HUES48 (cell line): ENCODE data around the gene SHH.

Source experiments
- H3K27ac ChIP-seq: one replicate; pipeline ENCODE4 v1.7.0; 2013; ENCODE audit warnings: low read depth, low read length, inconsistent platforms
- H3K27me3 ChIP-seq: 2 replicates; pipeline ENCODE4 v1.6.1; 2013; ENCODE audit warnings: mild to moderate bottlenecking, low read length; ENCODE audit not compliant: control insufficient read depth, insufficient read depth
- H3K36me3 ChIP-seq: 2 replicates; pipeline ENCODE4 v1.6.1; 2013; ENCODE audit warnings: low read length; ENCODE audit not compliant: control insufficient read depth, insufficient read depth
- H3K4me1 ChIP-seq: 2 replicates; pipeline ENCODE4 v1.6.1; 2013; ENCODE audit warnings: mild to moderate bottlenecking, low read length; ENCODE audit not compliant: control insufficient read depth, insufficient read depth
- H3K4me3 ChIP-seq: 2 replicates; pipeline ENCODE4 v1.5.1; 2013; ENCODE audit warnings: mild to moderate bottlenecking, low read depth, low read length
- H3K9ac ChIP-seq: 2 replicates; pipeline ENCODE4 v1.6.1; 2013; ENCODE audit warnings: mild to moderate bottlenecking, low read depth, low read length, moderate library complexity
- H3K9me3 ChIP-seq: 2 replicates; pipeline ENCODE4 v1.6.1; 2013; ENCODE audit warnings: low read length; ENCODE audit not compliant: control insufficient read depth, insufficient read depth

The SHH gene

DNA sequence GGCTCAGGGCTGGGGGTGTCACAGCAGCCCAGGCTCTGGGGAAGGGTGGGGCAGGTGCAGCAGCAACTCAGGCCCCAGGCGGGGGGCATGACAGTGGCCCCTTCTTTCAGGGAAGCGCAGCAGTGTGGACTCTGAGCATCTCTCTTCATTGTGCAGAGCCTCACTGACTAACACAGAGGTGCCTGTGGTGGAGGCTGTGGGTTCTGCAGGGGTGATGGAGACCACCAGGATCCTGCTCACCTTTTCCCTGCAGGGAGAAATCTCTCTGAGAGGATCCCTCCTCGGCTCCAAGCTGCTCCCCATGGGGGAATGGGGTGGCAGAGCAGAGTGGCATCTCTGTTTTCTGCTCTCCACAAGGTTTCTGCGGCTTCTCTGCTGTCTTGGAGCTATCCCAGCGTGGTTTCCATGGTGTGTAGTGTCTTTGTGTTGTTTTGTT, 37.8 kb upstream of the SHH start:
- H3K36me3 ChIP-seq: no peaks in the 10 kb centered on the region
- H3K9me3 ChIP-seq: no peaks in the 10 kb centered on the region
- no peaks in the 10 kb centered on the region for H3K27me3 ChIP-seq
- H3K27ac ChIP-seq: no peak overlapping the region
- no peak overlapping the region for H3K9ac ChIP-seq
- no peak overlapping the region for H3K4me3 ChIP-seq
- no peaks in the 10 kb centered on the region for H3K4me1 ChIP-seq

DNA sequence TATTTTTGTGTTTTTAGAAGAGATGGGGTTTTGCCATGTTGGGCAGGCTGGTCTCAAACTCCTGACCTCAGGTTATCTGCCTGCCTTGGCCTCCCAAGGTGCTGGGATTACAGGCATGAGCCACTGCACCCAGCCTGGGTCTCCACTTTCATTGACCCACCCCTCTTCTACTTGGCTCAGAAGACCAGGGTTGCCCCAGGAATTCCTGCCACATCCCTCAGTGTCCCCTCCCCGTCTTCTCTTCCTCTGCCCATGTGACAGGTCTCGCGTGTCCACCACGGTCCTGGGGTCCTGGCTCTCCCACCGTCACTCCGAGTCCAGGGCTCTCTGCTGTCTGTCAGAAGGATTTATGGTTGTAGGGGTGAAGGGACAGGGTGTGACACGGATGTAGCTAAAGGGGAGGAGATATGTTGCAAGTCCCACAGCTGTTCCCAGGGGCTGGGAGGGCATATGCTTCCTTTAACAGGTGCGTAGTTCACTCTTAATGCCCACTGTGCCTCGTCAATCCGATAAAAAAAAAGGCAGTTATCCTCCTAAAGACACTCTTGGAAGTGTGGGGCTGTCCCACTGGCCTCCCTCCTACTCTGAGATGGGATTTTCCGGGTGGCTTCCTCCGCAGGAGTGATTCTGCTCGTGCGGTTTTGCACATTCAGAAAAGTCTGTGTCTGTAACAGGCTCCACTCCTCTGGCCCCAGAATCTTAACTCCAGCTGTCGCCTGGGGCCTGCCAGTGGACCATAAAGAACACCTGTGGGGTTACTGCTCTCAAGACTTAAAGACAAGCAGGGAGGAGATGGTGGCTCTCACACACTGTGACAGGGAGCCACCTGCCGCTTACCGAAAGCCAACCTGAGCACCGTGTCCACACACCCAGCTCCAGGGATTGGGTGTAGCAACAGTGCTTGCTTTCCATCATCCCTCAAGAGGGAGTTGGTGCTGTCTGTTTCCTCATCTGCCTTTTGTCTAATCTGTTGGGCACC, 36.7 kb upstream of the SHH start:
- Histone ChIP-seq H3K4me1 (no peaks in the 10 kb centered on the region), H3K27me3 (no peaks in the 10 kb centered on the region), H3K9ac (no peak overlapping the region), H3K27ac (no peak overlapping the region), H3K9me3 (no peaks in the 10 kb centered on the region), H3K36me3 (no peaks in the 10 kb centered on the region), H3K4me3 (no peak overlapping the region)

GRCh38 chr7:155847821-155848435, 35.7 kb upstream of the SHH start:
- Histone ChIP-seq H3K36me3 (no peaks in the 10 kb centered on the region), H3K4me1 (no peaks in the 10 kb centered on the region), H3K4me3 (no peak overlapping the region), H3K27ac (no peak overlapping the region), H3K27me3 (no peaks in the 10 kb centered on the region), H3K9me3 (no peaks in the 10 kb centered on the region), H3K9ac (no peak overlapping the region)

- Histone ChIP-seq H3K4me3 (no peak overlapping the region), H3K27me3 (no peaks in the 10 kb centered on the region), H3K9me3 (no peaks in the 10 kb centered on the region), H3K36me3 (no peaks in the 10 kb centered on the region), H3K4me1 (no peaks in the 10 kb centered on the region), H3K9ac (no peak overlapping the region), H3K27ac (no peak overlapping the region)
Measured at GRCh38 chr7:155846936-155847335, 34.7 kb upstream of the SHH start.

- H3K4me1 ChIP-seq: no peaks in the 10 kb centered on the region
- H3K27ac ChIP-seq: no peak overlapping the region
Measured at GRCh38 chr7:155846156-155846555, 33.9 kb upstream of the SHH start.

DNA sequence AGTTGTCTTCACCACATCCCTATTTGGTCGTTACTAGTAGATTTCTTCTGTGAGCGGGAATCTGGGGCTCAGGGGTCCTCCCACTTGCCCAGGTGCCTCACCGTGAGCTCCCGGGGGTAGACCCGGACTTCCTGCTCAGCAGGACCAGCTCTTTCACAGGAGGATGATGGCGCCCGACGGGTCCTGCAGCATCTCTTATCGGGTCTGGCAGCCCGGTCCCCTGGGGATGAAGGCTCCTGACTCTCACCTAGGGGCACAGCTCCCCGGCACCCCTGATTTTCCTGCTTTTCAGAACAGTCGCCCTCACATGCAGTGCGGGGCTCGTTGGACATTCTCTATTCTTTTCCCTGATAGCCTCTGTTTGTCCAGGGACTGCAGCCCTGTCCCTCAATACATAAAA, 33.0 kb upstream of the SHH start:
- H3K27ac ChIP-seq: no peak overlapping the region

More at GRCh38 chr7:155846156-155846555, 33.9 kb upstream of the SHH start:
- Histone ChIP-seq H3K27me3 (no peaks in the 10 kb centered on the region), H3K4me3 (no peak overlapping the region), H3K9ac (no peak overlapping the region), H3K36me3 (no peaks in the 10 kb centered on the region), H3K9me3 (no peaks in the 10 kb centered on the region)

DNA sequence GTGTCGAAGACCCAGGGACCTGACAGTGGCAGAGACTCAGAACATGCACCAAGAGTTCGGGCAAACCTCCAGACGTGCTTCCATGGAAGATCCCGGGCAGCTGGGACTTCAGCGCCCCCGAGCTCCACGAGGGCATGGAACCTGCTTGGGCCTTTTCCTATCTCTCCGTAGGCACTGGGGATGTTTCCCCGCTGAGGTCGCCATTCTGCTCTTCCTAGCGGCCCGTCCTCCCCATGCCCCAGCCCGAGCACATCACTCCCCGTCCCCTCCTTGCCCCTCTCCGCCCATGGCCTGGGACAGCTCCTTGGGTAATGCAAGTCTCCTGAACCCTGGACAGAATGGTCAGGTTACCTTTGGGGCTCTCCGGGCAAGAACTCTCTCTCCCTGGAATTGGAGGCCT, 32.3 kb upstream of the SHH start:
- no peak overlapping the region for H3K4me3 ChIP-seq
- H3K36me3 ChIP-seq: no peaks in the 10 kb centered on the region
- no peak overlapping the region for H3K9ac ChIP-seq
- no peak overlapping the region for H3K27ac ChIP-seq
- H3K9me3 ChIP-seq: no peaks in the 10 kb centered on the region
- no peaks in the 10 kb centered on the region for H3K27me3 ChIP-seq
- no peaks in the 10 kb centered on the region for H3K4me1 ChIP-seq

More for the DNA sequence above, 33.0 kb upstream of the SHH start:
- Histone ChIP-seq H3K36me3 (no peaks in the 10 kb centered on the region), H3K4me1 (no peaks in the 10 kb centered on the region), H3K27me3 (no peaks in the 10 kb centered on the region), H3K9me3 (no peaks in the 10 kb centered on the region), H3K4me3 (no peak overlapping the region), H3K9ac (no peak overlapping the region)

GRCh38 chr7:155844019-155844453, 31.8 kb upstream of the SHH start:
- Histone ChIP-seq H3K36me3 (no peaks in the 10 kb centered on the region), H3K4me1 (no peaks in the 10 kb centered on the region), H3K9ac (no peak overlapping the region), H3K27me3 (no peaks in the 10 kb centered on the region), H3K4me3 (no peak overlapping the region), H3K27ac (no peak overlapping the region), H3K9me3 (no peaks in the 10 kb centered on the region)

GRCh38 chr7:155843426-155844018, 31.3 kb upstream of the SHH start:
- Histone ChIP-seq H3K4me3 (no peak overlapping the region), H3K4me1 (no peaks in the 10 kb centered on the region), H3K27me3 (no peaks in the 10 kb centered on the region), H3K36me3 (no peaks in the 10 kb centered on the region), H3K27ac (no peak overlapping the region), H3K9me3 (no peaks in the 10 kb centered on the region), H3K9ac (no peak overlapping the region)

GRCh38 chr7:155842496-155843265, 30.4 kb upstream of the SHH start:
- Histone ChIP-seq H3K9ac (no peak overlapping the region), H3K4me1 (no peaks in the 10 kb centered on the region), H3K9me3 (no peaks in the 10 kb centered on the region), H3K27ac (no peak overlapping the region), H3K4me3 (no peak overlapping the region), H3K27me3 (no peaks in the 10 kb centered on the region), H3K36me3 (no peaks in the 10 kb centered on the region)
